ENCODE measurements around the gene GLIS1. TPM values are rescaled to one million over a fixed set of nuclear protein-coding genes. Genes with fewer than 3 reads are reported as not detected.

The GLIS1 gene
- total RNA-seq, 1 experiment from 2014 or later, result 1.7 TPM

GRCh38 chr1:53644496-53644895, 94.5 kb downstream of the GLIS1 start:
- Histone ChIP-seq H3K4me3 (ENCODE audit: low read length) (no peak overlapping the region), H3K9me2 (replicated peaks; ENCODE audit: low read length) (no peaks in the 10 kb centered on the region), H3K27me3 (ENCODE audit: low read length) (no peaks in the 10 kb centered on the region), H3K27ac (ENCODE audit: low read length) (no peak overlapping the region), H4K20me1 (ENCODE audit: low read length) (no peaks in the 10 kb centered on the region), H3K4me2 (ENCODE audit: low read length) (no peak overlapping the region), H3K79me2 (ENCODE audit: low read length) (no peaks in the 10 kb centered on the region), H3K4me1 (ENCODE audit: insufficient read depth, low read length) (peaks cover 8% of the 10 kb centered on the region), H2AFZ (ENCODE audit: low read length) (no peak overlapping the region), H3K9ac (ENCODE audit: low read length) (no peak overlapping the region), H3F3A (ENCODE audit: low read length, unreplicated experiment) (no peaks in the 10 kb centered on the region), H3K36me3 (ENCODE audit: low read depth, low read length) (no peaks in the 10 kb centered on the region), H3K9me3 (ENCODE audit: low read length) (no peaks in the 10 kb centered on the region)
- no peak for TF ChIP-seq EZH2phosphoT487 (IDR thresholded peaks at IDR 0.05; ENCODE audit: borderline replicate concordance, low read length)
- TF ChIP-seq, protein P1, sequence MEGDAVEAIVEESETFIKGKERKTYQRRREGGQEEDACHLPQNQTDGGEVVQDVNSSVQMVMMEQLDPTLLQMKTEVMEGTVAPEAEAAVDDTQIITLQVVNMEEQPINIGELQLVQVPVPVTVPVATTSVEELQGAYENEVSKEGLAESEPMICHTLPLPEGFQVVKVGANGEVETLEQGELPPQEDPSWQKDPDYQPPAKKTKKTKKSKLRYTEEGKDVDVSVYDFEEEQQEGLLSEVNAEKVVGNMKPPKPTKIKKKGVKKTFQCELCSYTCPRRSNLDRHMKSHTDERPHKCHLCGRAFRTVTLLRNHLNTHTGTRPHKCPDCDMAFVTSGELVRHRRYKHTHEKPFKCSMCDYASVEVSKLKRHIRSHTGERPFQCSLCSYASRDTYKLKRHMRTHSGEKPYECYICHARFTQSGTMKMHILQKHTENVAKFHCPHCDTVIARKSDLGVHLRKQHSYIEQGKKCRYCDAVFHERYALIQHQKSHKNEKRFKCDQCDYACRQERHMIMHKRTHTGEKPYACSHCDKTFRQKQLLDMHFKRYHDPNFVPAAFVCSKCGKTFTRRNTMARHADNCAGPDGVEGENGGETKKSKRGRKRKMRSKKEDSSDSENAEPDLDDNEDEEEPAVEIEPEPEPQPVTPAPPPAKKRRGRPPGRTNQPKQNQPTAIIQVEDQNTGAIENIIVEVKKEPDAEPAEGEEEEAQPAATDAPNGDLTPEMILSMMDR (conservative IDR thresholded peaks at IDR 0.05; ENCODE audit: low read depth, low read length), result no peak
- POLR2A ChIA-PET (ENCODE audit: unreplicated experiment), result no interaction called here
- CTCF ChIA-PET, result no interaction called here
- no TSS peak for BruUV-seq (replicated peaks)
- DNase-seq (no peak), ATAC-seq (no peak)
- intact Hi-C loops (cut with micrococcal nuclease), result no loop called here

- ATAC-seq, result no peak
- Histone ChIP-seq H3K9ac (ENCODE audit: low read length) (no peak overlapping the region), H3K9me2 (replicated peaks; ENCODE audit: low read length) (no peaks in the 10 kb centered on the region), H3K9me3 (ENCODE audit: low read length) (no peaks in the 10 kb centered on the region), H3K79me2 (ENCODE audit: low read length) (no peaks in the 10 kb centered on the region), H3K27me3 (ENCODE audit: low read length) (no peaks in the 10 kb centered on the region), H3K4me2 (ENCODE audit: low read length) (no peak overlapping the region), H3K27ac (ENCODE audit: low read length) (no peak overlapping the region), H4K20me1 (ENCODE audit: low read length) (no peaks in the 10 kb centered on the region), H3K4me1 (ENCODE audit: insufficient read depth, low read length) (peaks cover 8% of the 10 kb centered on the region), H3K36me3 (ENCODE audit: low read depth, low read length) (no peaks in the 10 kb centered on the region), H2AFZ (ENCODE audit: low read length) (no peak overlapping the region), H3K4me3 (ENCODE audit: low read length) (no peak overlapping the region), H3F3A (ENCODE audit: low read length, unreplicated experiment) (no peaks in the 10 kb centered on the region)
- BruUV-seq (replicated peaks), result no TSS peak
- POLR2A ChIA-PET (ENCODE audit: unreplicated experiment), result no interaction called here
- CTCF ChIA-PET, result no interaction called here
- intact Hi-C loops (cut with micrococcal nuclease), result no loop called here
- TF ChIP-seq EZH2phosphoT487 (IDR thresholded peaks at IDR 0.05; ENCODE audit: borderline replicate concordance, low read length) (no peak), EZH2 (IDR thresholded peaks at IDR 0.05; ENCODE audit: low read length, unreplicated experiment) (no peak)
- TF ChIP-seq, protein P1 (conservative IDR thresholded peaks at IDR 0.05; ENCODE audit: low read depth, low read length), result no peak
- no peak for DNase-seq
These were observed 95.0 kb downstream of the GLIS1 start for GRCh38 chr1:53643881-53644390.

DNA sequence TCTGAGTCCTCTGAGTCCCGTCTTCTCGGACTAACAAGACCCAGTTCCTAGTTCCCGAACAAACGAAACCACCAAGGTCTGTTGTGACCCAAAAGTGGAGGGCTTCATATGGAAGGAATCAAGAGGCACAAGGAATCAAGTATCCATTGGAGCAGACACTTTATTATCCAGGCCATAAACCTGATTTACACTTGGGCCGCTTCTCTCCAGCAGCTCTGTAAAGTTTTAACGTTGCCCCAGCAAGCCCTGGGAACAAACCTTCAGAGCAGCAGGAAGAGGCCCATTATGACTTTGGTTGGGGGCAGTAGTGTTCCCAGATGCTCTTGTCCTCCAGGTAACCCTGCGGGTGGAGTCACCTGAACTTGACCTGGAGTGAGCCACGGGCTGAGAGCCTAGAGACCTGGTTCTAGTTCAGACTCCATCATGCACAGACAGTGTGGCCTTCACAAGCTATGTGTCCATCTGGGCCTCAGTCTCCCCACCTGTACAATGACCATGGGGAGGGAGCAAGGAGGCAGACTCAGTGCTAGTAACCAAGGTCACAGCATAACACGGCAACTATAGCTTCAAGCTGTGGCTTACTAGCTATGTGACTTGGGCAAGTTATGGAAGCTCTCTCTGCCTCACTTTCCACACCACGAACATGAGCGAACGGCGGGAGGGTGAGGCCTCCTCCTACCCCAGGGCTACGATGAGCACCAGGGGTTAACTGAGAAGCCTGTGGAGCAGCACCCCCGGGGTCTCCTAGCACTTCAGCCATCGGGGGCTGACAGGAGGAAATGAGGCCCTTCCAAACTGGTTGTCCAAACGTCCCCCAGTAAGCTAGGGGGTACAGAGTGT, 95.7 kb downstream of the GLIS1 start:
- Histone ChIP-seq H3K27me3 (ENCODE audit: low read length) (no peaks in the 10 kb centered on the region), H3K9ac (ENCODE audit: low read length) (no peak overlapping the region), H3K36me3 (ENCODE audit: low read depth, low read length) (no peaks in the 10 kb centered on the region), H2AFZ (ENCODE audit: low read length) (no peak overlapping the region), H3K4me1 (ENCODE audit: insufficient read depth, low read length) (peaks cover 8% of the 10 kb centered on the region), H3K27ac (ENCODE audit: low read length) (no peak overlapping the region), H3K4me2 (ENCODE audit: low read length) (no peak overlapping the region), H4K20me1 (ENCODE audit: low read length) (no peaks in the 10 kb centered on the region), H3K9me3 (ENCODE audit: low read length) (no peaks in the 10 kb centered on the region), H3K9me2 (replicated peaks; ENCODE audit: low read length) (no peaks in the 10 kb centered on the region), H3F3A (ENCODE audit: low read length, unreplicated experiment) (no peaks in the 10 kb centered on the region), H3K4me3 (ENCODE audit: low read length) (no peak overlapping the region), H3K79me2 (ENCODE audit: low read length) (no peaks in the 10 kb centered on the region)
- ChIA-PET CTCF (no interaction called here), POLR2A (ENCODE audit: unreplicated experiment) (no interaction called here)
- ATAC-seq (no peak), DNase-seq (no peak)
- intact Hi-C loops (cut with micrococcal nuclease), result no loop called here
- no TSS peak for BruUV-seq (replicated peaks)
- TF ChIP-seq EZH2 (IDR thresholded peaks at IDR 0.05; ENCODE audit: low read length, unreplicated experiment) (no peak), EZH2phosphoT487 (IDR thresholded peaks at IDR 0.05; ENCODE audit: borderline replicate concordance, low read length) (no peak)
- TF ChIP-seq, protein P1 (conservative IDR thresholded peaks at IDR 0.05; ENCODE audit: low read depth, low read length), result no peak
